GM23338 (cell line): ENCODE measurements around the gene FRMD4A. TPM values are rescaled to one million over a fixed set of nuclear protein-coding genes. Genes with fewer than 3 reads are reported as not detected.

ENCODE experiments used
- ATAC-seq: fragments of 200-7000 bp; cut with Tn5 transposase; 3 replicates; pipeline ENCODE4 v1.9.1; 2020
- DNase-seq: peaks from one replicate; pipeline ENCODE4 v3.0.0-alpha.2; 2015; ENCODE audit warnings: low spot score
- H2AFZ ChIP-seq: fragments of 200-600 bp; sonication (generic); 2 replicates; pipeline ENCODE4 v1.8.0; 2016; ENCODE audit warnings: antibody characterized with exemption, mild to moderate bottlenecking, moderate library complexity
- H3F3A ChIP-seq: fragments of 200-600 bp; sonication (generic); replicated peaks from 2 replicates; pipeline ENCODE4 v1.8.0; 2017; ENCODE audit warnings: antibody characterized with exemption, mixed run types, low read depth
- H3K27ac ChIP-seq: fragments of 200-600 bp; sonication (generic); 2 replicates; pipeline ENCODE4 v1.6.1; 2016; ENCODE audit warnings: low read depth
- H3K27me3 ChIP-seq: fragments of 200-600 bp; sonication (generic); 2 replicates; pipeline ENCODE4 v1.8.0; 2016; ENCODE audit warnings: mild to moderate bottlenecking, mixed run types, moderate library complexity; ENCODE audit not compliant: insufficient read depth
- H3K36me3 ChIP-seq: fragments of 200-600 bp; sonication (generic); 2 replicates; pipeline ENCODE4 v1.8.0; 2016; ENCODE audit warnings: mild to moderate bottlenecking; ENCODE audit not compliant: insufficient read depth
- H3K4me1 ChIP-seq: fragments of 200-600 bp; sonication (generic); 2 replicates; pipeline ENCODE4 v1.8.0; 2016; ENCODE audit warnings: mild to moderate bottlenecking, moderate library complexity; ENCODE audit not compliant: insufficient read depth
- H3K4me2 ChIP-seq: fragments of 200-600 bp; sonication (generic); 2 replicates; pipeline ENCODE4 v1.7.1; 2017; ENCODE audit warnings: mixed run types
- H3K4me3 ChIP-seq: fragments of 200-600 bp; sonication (generic); 2 replicates; pipeline ENCODE4 v1.6.1; 2016; ENCODE audit warnings: mixed run types
- H3K79me2 ChIP-seq: fragments of 200-600 bp; sonication (generic); replicated peaks from 2 replicates; pipeline ENCODE4 v1.8.0; 2017; ENCODE audit warnings: mild to moderate bottlenecking; ENCODE audit not compliant: insufficient read depth
- H3K9me2 ChIP-seq: fragments of 200-600 bp; sonication (generic); 2 replicates; pipeline ENCODE4 v1.8.0; 2017; ENCODE audit not compliant: insufficient read depth
- H4K20me1 ChIP-seq: fragments of 200-600 bp; sonication (generic); replicated peaks from 2 replicates; pipeline ENCODE4 v1.8.0; 2017; ENCODE audit warnings: mild to moderate bottlenecking; ENCODE audit not compliant: insufficient read depth
- H3K27ac Mint-ChIP-seq: 2 replicates; pipeline ENCODE4 v1.8.0; 2020; ENCODE audit warnings: inconsistent platforms, mild to moderate bottlenecking, moderate library complexity, mixed read lengths
- H3K27me3 Mint-ChIP-seq: 3 replicates; pipeline ENCODE4 v1.8.0; 2022; ENCODE audit warnings: low read depth, mild to moderate bottlenecking, moderate library complexity, mixed read lengths, inconsistent platforms; ENCODE audit not compliant: insufficient read depth, poor library complexity
- H3K36me3 Mint-ChIP-seq: 3 replicates; pipeline ENCODE4 v1.8.0; 2021; ENCODE audit warnings: low read depth, mild to moderate bottlenecking, inconsistent platforms, moderate library complexity, mixed read lengths
- H3K4me1 Mint-ChIP-seq: 3 replicates; pipeline ENCODE4 v1.8.0; 2020; ENCODE audit warnings: mild to moderate bottlenecking, inconsistent platforms, mixed read lengths
- H3K4me3 Mint-ChIP-seq: 3 replicates; pipeline ENCODE4 v1.8.0; 2021; ENCODE audit warnings: moderate library complexity, mild to moderate bottlenecking, inconsistent platforms, mixed read lengths
- H3K9me3 Mint-ChIP-seq: 3 replicates; pipeline ENCODE4 v1.8.0; 2020; ENCODE audit warnings: moderate library complexity, mild to moderate bottlenecking, inconsistent platforms, mixed read lengths
- CREB1 ChIP-seq: fragments of 250-450 bp; sonication (Bioruptor Pico); IDR thresholded peaks from 2 replicates; pipeline ENCODE4 v1.5.0; 2020; ENCODE audit warnings: low read depth, mild to moderate bottlenecking, moderate library complexity
- CTCF ChIP-seq, 2 experiments: fragments of 200-600 bp in 1 of 2; sonication (generic) in 1 of 2; conservative IDR thresholded peaks; 2 replicates each; pipeline versions ENCODE4 v1.5.1 to v1.6.1; 2016 to 2017; ENCODE audit warnings: antibody characterized with exemption in 2 of 2, low read depth in 2 of 2, mild to moderate bottlenecking in 2 of 2, moderate library complexity in 1 of 2
- EZH2 ChIP-seq: fragments of 200-600 bp; sonication (generic); IDR thresholded peaks from one replicate; pipeline ENCODE4 v1.8.0; 2017; ENCODE audit warnings: antibody characterized with exemption, mild to moderate bottlenecking, low read depth; ENCODE audit not compliant: unreplicated experiment
- JUNB ChIP-seq: IDR thresholded peaks from one replicate; pipeline ENCODE4 v1.6.1; 2016; ENCODE audit warnings: antibody characterized with exemption; ENCODE audit not compliant: unreplicated experiment
- NANOG ChIP-seq: IDR thresholded peaks from 2 replicates; pipeline ENCODE4 v1.6.1; 2016; ENCODE audit warnings: antibody characterized with exemption, borderline replicate concordance
- POLR2AphosphoS5 ChIP-seq: IDR thresholded peaks from 2 replicates; pipeline ENCODE4 v1.6.1; 2016; ENCODE audit warnings: antibody characterized with exemption, low read depth
- STAT1 ChIP-seq: IDR thresholded peaks from one replicate; pipeline ENCODE4 v1.6.1; 2016; ENCODE audit warnings: antibody characterized with exemption; ENCODE audit not compliant: unreplicated experiment
- ZNF114 ChIP-seq: fragments of 250-450 bp; sonication (Bioruptor Pico); IDR thresholded peaks from 2 replicates; pipeline ENCODE4 v1.5.0; 2020; ENCODE audit warnings: mild to moderate bottlenecking, moderate library complexity
- ZNF331 ChIP-seq: fragments of 250-450 bp; sonication (Bioruptor Pico); IDR thresholded peaks from 2 replicates; pipeline ENCODE4 v1.5.0; 2020; ENCODE audit warnings: low read depth, mild to moderate bottlenecking, moderate library complexity
- ZNF462 ChIP-seq: fragments of 250-450 bp; sonication (Bioruptor Pico); IDR thresholded peaks from 2 replicates; pipeline ENCODE4 v1.5.0; 2020; ENCODE audit warnings: mild to moderate bottlenecking, moderate library complexity
- polyA plus RNA-seq: library from polyadenylated mRNA; unstranded; fragments of >200 nt; fragmentation: Nextera tagmentation; extraction: Ambion mirVana; gene quantifications from 2 replicates; pipeline ENCODE4 v1.2.1, GENCODE V29; 2016
- total RNA-seq: library from RNA; depleted of rRNA; stranded (reverse); fragments of >200 nt; shearing (Covaris generic); gene quantifications from 2 replicates; pipeline ENCODE4 v1.2.3, GENCODE V29; 2014

FRMD4A gene
- total and polyA plus RNA-seq, 2 experiments from 2014 or later = 14.0 to 20.1 TPM

- Mint-ChIP-seq H3K4me1 (peaks cover 19% of the 10 kb centered on the region), H3K4me3 (no peak overlapping the region), H3K27ac (no peak overlapping the region), H3K27me3 (peaks cover 3% of the 10 kb centered on the region), H3K9me3 (no peaks in the 10 kb centered on the region), H3K36me3 (peaks cover 6% of the 10 kb centered on the region; the same call in 2 of the 3 replicates)
- ATAC-seq (no peak), DNase-seq (no peak)
- Histone ChIP-seq H3K79me2 (no peaks in the 10 kb centered on the region), H3K4me2 (no peak overlapping the region), H3K27me3 (no peaks in the 10 kb centered on the region), H3F3A (no peaks in the 10 kb centered on the region), H3K27ac (no peak overlapping the region), H3K4me1 (peaks cover 5% of the 10 kb centered on the region; the same call in 1 of the 2 replicates), H4K20me1 (no peaks in the 10 kb centered on the region), H3K4me3 (no peak overlapping the region), H2AFZ (no peak overlapping the region), H3K36me3 (no peaks in the 10 kb centered on the region), H3K9me2 (no peaks in the 10 kb centered on the region)
- TF ChIP-seq STAT1 = no peak
- TF ChIP-seq NANOG = no peak
- no peak for TF ChIP-seq JUNB
Measured at GRCh38 chr10:13739183-13739582, 591.5 kb downstream of the FRMD4A start.

- Mint-ChIP-seq H3K27ac (no peak overlapping the region), H3K27me3 (peaks cover 7% of the 10 kb centered on the region), H3K36me3 (peaks cover 6% of the 10 kb centered on the region; the same call in 2 of the 3 replicates), H3K9me3 (no peaks in the 10 kb centered on the region), H3K4me3 (no peak overlapping the region), H3K4me1 (peaks cover 24% of the 10 kb centered on the region)
- Histone ChIP-seq H3K27me3 (no peaks in the 10 kb centered on the region), H3K4me3 (no peak overlapping the region), H3K4me1 (peaks cover 5% of the 10 kb centered on the region; the same call in 1 of the 2 replicates), H3K4me2 (no peak overlapping the region), H2AFZ (no peak overlapping the region), H3K79me2 (no peaks in the 10 kb centered on the region), H3K9me2 (no peaks in the 10 kb centered on the region), H3F3A (no peaks in the 10 kb centered on the region), H3K36me3 (no peaks in the 10 kb centered on the region), H4K20me1 (no peaks in the 10 kb centered on the region), H3K27ac (no peak overlapping the region)
- TF ChIP-seq NANOG (no peak), JUNB (no peak), ZNF114 (CRISPR knock-in tag) (no peak)
- ATAC-seq (no peak), DNase-seq (no peak)
Measured at GRCh38 chr10:13736506-13736905, 594.2 kb downstream of the FRMD4A start.

- Mint-ChIP-seq H3K27me3 (peaks cover 8% of the 10 kb centered on the region), H3K4me3 (no peak overlapping the region), H3K36me3 (peaks cover 6% of the 10 kb centered on the region; the same call in 2 of the 3 replicates), H3K9me3 (no peaks in the 10 kb centered on the region), H3K4me1 (peaks cover 34% of the 10 kb centered on the region), H3K27ac (no peak overlapping the region)
- peaks cover 7% of the 10 kb centered on the region; the same call in 1 of the 2 replicates for H3K4me1 ChIP-seq
- no peaks in the 10 kb centered on the region for H4K20me1 ChIP-seq
- H3K4me3 ChIP-seq = no peak overlapping the region
- ATAC-seq (peak; percentile 24; the same call in 1 of the 3 replicates), DNase-seq (no peak)
- H3F3A ChIP-seq = no peaks in the 10 kb centered on the region
- H3K27ac ChIP-seq = no peak overlapping the region
- no peaks in the 10 kb centered on the region for H3K79me2 ChIP-seq
- H3K4me2 ChIP-seq = no peak overlapping the region
- no peaks in the 10 kb centered on the region for H3K9me2 ChIP-seq
- H3K27me3 ChIP-seq = no peaks in the 10 kb centered on the region
- no peaks in the 10 kb centered on the region for H3K36me3 ChIP-seq
- no peak overlapping the region for H2AFZ ChIP-seq
- TF ChIP-seq ZNF331 (CRISPR knock-in tag) (no peak), EZH2 (no peak), CREB1 (CRISPR knock-in tag) (no peak), STAT1 (no peak), CTCF (conservative IDR thresholded peaks at IDR 0.05; ENCODE audit: low read depth in 2 of 2) (no peak), ZNF114 (CRISPR knock-in tag) (no peak), ZNF462 (CRISPR knock-in tag) (no peak), POLR2AphosphoS5 (no peak)
Measured at GRCh38 chr10:13734151-13734550, 596.6 kb downstream of the FRMD4A start.
